Activated CD4-positive, alpha-beta T cell treated with anti-CD3 and anti-CD28 coated beads, Interleukin-2, amount 50 U/mL, for 4 hours (primary cell): ENCODE data around the gene RBBP8NL.

Experiments used
- DNase-seq, 2 experiments: peaks; one replicate each; pipeline ENCODE4 v3.0.0-alpha.2; 2020

Gene RBBP8NL

DNA sequence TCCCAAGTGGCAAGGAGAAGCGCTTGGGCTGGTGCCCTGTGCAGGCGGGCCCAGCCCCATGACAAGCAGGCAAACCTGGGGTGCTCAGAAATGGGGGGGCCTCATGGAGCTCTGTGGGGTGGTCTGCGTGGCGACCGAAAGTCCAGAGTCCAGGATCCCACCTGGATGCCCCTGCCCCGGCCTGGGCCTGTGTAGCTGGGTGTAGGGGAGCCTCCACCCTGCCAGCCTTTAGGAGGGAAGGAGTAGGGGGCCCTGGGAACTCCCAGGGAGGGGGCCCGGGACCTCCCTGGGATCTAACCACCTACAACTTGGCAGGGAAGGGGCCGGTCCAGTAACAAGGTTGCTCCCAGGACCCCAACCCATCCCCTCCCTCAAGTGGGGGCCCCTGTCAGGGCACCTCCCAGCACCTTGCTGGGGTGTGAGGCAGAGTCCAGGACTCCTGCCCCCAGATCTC is 55.7 kb downstream of the RBBP8NL start:
- no peak for DNase-seq

- no peak for DNase-seq
These were observed 56.3 kb downstream of the RBBP8NL start for GRCh38 chr20:62370807-62371587.

- DNase-seq: no peak
These were observed 57.1 kb downstream of the RBBP8NL start for GRCh38 chr20:62370115-62370806.

DNA sequence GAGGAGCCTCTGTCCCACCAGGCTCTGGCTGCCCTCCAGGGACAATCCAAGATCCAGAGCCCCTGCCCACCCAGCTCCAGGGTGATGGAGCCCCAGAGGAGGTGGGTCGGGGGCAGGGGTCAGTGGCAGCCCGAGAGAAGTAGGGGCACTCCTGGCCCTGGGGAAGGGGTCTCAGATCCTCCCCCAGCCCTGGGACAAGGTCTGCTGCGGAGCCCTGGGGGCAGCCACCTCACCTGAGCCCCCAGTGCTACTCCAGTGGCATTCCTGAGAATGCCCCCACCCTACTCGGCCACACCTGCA is 57.6 kb downstream of the RBBP8NL start:
- no peak for DNase-seq

DNA sequence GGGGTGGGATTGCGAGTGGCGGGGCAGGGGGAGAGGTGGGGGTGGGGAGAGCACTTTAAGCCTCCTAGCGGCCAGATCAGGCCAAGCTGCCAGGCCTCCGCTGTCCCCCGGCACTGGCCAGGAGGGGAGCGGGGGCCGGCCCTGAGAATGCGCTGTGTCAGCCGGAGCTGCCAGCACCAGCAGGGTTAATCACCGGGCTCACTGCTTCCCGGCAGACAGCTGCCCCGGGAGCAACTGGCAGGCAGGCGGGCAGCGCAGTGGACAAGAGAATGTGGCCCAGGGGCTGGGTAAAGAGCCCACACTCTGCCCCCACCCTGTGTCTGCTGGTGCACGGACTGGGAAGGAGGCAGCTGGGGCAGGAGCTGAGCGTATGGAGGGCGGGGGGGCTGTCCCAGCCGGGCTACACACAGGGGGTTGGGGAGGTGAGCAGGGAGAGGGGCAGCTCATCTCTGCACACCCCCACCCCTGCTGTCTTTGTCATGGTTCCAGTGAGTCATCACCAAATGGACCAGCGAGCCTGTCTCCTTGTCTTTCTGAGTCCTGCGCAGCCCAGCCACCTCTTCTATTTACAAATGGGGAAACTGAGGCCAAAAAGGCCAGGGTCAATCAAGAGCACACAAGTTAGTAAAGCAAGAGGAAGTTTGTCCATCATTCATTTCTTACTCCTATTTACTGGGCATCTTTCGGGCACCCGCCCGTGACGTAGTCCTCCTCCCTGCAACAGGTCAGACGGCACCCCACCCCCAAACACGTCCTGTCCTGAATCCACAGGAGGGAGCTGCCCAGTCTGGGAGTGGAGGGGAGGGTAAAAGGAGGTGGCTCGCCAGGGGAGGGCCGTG is 58.1 kb downstream of the RBBP8NL start:
- no peak for DNase-seq

GRCh38 chr20:62368392-62368975 is 58.9 kb downstream of the RBBP8NL start:
- DNase-seq: no peak

DNA sequence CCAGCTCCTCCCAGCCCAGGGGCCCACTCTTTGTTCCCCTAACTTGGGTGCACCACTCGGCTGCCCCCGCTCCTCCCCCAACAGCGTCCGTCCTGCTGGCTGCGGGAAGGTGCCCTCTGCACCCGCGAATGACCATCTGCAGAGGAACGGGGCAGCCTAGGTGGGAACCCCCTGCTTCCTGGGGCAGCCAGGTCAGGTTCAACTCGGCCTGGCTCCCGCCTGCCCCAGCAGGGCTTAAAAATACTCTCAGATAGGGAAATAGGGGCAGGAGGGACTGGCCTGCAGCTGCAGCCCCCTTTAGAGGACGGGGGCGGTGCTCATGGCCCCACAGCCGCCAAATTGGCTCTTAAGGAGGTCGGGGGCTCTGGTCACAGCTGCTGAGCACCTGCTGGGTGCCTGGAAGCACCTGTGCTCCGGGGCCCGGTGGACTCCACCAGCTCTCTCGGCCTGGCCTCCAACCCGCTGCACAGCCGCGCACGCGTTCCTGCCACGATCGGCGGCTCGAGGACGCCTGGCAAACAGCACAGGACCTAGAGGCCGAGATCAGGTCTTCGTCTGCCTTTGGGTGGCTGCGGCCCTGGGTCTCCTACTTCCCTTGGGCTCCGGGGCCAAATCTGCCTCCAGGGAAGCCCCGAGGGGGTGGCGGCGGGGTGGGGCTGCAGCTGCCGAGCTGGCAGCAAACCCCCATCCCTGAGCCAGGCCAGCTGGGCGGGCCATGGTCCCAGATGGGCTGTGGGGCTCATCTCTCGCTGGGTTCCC is 59.5 kb downstream of the RBBP8NL start:
- no peak for DNase-seq

- no peak for DNase-seq
These were observed 60.2 kb downstream of the RBBP8NL start, which contains the start of gene LAMA5 for GRCh38 chr20:62367136-62367632. LAMA5 (minus strand) TSS chr20:62367312; CDS start chr20:62367245, 67 bp downstream.

GRCh38 chr20:62366370-62367135 is 60.8 kb downstream of the RBBP8NL start:
- no peak for DNase-seq

DNA sequence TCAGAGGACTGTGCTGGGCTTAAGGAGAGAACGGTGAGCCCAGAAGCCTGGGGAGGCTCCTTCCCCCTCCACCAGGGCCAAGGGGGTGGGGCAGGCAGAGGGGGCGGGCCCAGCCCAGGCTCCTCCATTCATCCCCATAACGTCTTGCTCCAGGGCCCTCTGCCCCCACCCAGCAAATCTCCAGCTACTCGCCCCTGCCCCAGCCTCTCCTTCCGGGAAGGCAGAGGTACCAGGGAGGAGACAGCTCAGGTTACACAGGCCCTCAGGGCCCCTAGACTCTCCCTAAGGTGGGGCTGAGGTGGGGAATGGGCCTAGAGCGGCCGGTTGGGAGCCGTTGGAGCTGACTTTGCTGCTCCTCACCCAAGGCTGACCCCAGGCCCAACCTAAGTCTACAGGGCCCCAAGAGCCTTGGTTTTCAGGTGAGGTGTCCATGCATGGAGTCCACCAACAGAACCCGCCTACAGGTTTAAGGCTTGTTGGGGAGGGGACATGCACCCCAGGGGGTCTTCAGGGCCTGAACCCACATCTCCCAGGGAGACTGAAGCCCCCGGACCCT is 61.4 kb downstream of the RBBP8NL start:
- DNase-seq: no peak

GRCh38 chr20:62364911-62365736 is 62.2 kb downstream of the RBBP8NL start:
- no peak for DNase-seq

DNA sequence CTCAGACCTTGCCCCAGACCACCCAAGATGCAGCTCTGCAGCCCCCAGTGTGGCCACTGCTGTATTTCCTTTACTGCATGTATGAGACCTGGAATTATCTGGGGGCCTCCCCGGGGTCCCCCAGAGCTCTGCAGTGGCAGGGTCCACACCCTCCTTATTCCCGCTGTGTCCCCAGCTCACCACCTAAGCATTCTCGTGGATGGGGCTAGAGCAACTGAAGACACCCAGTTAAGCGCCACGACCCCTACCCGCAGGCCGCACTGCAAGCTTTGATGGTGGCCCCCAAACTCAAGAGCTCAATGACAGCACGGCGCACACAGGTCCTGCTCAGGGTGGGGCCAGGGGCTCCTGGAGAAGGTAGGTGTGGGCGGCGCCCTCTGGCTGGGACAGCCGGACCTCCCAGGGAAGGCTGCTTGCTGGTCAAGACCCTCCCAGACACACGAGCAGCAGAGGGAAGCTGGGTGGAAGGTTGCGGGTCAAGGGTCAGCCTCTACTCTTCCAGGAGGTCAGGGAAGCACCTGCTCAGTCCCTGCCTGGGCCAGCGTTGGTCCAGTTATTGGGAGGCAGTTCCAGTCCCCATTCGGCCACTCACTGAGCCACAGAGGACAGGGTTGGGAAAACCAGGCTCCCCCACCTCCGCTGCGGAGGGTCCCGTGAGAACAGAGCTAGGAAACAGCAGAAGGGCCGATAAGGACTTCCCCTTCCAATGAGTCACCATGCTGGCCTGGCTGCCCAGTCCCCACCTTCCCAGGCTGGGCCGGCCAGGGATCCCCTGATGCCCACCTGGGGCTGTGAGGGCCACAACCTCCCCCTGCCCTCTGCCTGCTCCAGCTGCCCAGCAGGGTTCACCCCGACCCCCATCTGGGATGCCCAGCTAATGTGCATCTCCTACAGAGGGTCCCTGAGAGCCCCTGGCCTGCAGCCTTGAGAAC is 63.2 kb downstream of the RBBP8NL start:
- no peak for DNase-seq

DNA sequence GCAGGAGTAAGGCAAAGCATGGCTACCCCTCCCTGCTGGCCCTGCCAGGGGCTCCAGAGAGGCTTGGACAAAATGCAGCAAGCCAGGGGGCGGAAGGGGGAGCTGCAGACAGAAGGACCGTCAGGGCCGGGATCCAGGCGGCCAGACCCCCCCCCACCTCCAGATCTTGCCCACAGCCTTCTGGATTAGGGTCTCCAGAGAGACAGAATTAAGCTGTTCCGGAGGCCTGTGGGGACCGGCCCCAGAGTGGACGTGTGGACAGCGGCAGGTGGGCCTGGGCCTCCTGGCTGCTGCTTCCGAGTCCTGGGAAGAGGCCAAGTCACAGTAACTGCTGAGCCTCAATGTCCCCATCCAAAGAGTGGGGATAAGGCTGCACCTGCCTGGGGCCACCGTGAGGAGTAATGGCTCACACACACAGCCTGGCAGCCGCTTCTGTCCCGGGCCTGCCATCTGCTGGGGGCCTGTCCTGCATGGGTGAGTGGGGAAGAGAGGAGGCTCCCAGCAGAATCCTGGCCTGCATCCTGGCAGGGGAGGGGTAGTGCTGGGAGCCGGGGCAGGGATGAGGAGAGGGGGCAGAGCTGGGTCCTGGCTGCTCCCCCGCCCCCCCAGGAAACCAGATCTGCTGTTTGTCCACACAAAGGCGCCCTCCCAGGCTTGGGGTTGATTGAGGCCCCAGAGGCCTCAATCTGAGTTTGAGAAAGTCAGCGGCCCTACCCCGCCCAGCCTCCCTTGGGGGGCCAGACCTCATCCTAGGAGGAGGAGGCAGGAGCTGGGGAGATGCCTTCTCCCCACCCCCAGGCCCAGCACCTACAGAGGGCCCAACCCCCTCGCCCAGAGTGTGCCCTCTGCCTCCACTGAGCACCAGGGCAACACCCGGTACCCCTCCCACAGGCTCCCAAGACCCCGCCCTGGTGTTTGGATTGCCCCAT is 64.1 kb downstream of the RBBP8NL start:
- no peak for DNase-seq

GRCh38 chr20:62362590-62362940 is 64.8 kb downstream of the RBBP8NL start:
- DNase-seq: no peak

DNA sequence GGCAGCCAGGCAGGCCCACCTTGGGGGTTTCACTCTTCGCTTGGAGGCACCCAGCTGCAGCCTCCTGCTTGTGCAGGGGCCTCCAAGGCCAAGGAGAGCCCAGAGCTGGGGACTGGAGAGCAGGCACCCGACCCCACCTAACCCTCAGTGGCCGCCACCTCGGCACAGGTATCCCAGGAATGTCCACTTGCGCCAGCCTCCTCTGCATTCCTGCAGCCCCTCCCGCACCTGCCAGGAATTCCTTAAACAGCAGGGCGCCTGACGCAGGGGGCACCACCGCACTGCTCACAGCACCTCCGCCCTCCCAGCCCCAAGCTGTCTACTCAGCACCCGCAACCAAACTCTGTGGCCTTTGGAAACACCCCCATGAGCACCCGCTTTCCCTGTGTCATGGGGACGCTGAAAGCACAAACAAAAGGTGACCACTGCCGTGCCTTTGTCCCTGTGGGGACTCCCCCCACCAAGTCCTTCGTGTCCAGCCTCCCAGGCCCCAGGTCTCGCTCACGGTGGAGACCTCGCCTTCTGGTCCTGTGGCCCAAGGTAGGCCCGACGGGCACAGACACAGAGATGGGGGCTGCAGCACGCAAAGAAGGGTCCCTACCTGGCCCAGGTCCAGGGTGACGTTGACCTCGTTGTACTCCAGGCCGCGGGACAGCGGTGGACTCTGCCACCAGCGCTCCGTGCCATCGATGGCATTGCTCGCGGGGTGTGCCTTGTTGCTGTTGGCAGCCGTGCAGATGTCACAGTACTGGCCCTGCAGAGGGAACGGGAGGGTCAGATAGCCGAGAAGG is 65.3 kb downstream of the RBBP8NL start:
- no peak for DNase-seq

DNA sequence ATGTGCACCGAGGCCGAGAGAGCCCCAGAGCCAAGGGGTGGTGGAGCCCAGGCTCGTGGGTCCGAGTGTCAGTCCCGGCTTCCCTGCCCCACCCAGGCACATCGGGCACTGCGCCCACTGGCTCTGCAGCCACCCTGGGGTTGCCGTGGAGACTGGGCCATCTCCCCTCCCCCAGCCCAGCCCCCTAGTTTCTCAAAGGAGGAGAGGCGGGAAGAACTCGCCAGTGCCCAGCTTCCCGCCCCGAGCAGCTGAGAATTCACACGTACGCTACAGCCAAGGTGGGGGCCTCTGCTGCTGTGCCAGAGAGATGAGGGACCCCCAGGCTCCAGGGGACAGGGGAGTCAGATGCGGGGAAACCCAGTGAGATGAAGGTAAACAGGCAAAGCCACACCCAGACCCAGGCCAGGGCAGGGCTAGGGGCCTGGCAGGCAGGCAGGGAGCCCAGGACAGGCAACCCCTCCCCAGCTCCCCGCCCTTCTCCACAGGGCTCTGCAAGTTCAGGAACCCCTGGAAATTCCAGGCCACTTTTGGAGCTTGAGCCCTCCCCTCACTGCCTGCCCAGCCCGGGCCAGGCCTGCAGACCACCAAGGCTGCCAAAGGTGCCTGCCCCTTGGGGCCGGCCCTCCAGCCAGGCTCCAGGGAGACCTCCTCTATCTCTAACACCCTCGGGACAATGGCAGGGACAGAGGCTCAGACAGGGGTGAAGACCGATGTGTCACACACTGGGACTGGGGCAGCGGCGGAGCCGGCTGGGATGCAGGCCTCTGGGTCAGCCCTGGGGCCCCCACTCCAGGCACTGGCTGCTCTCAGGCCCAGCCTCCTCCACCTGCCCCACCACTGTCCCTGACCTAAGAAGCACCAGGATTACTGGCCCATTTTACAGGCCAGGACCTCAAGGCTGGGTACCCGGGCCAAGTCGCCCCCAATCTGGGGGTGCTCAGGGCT is 66.2 kb downstream of the RBBP8NL start:
- no peak for DNase-seq
